Activated CD8-positive, alpha-beta T cell treated with anti-CD3 and anti-CD28 coated beads for 36 hours (primary cell): ENCODE measurements around the gene TMEM244. TPM values are rescaled to one million over a fixed set of nuclear protein-coding genes. Genes with fewer than 3 reads are reported as not detected.

Source experiments
- ATAC-seq: fragments of 200-7000 bp; cut with Tn5 transposase; one replicate; pipeline ENCODE4 v1.10.0; 2021; ENCODE audit warnings: mild to moderate bottlenecking, moderate library complexity
- CTCF ChIA-PET: fragments of 350-600 bp; sonication (Branson Sonifier 250); formaldehyde crosslinking; loops from one replicate; lab custom pipeline; 2021; ENCODE audit warnings: antibody characterized with exemption; lab: Charles Lee
- POLR2A ChIA-PET: fragments of 350-600 bp; sonication (Branson Sonifier 250); formaldehyde crosslinking; loops from one replicate; lab custom pipeline; 2021; ENCODE audit warnings: antibody characterized with exemption; lab: Charles Lee
- DNase-seq: peaks from one replicate; pipeline ENCODE4 v3.0.0-alpha.2; 2020
- H3K27ac Mint-ChIP-seq: one replicate; pipeline ENCODE4 v1.8.0; 2021; ENCODE audit warnings: mild to moderate bottlenecking, mixed read lengths
- H3K27me3 Mint-ChIP-seq: one replicate; pipeline ENCODE4 v1.8.0; 2021; ENCODE audit warnings: mixed read lengths
- H3K36me3 Mint-ChIP-seq: one replicate; pipeline ENCODE4 v1.8.0; 2021; ENCODE audit warnings: low read depth, mixed read lengths
- H3K4me1 Mint-ChIP-seq: one replicate; pipeline ENCODE4 v1.8.0; 2021; ENCODE audit warnings: low read depth, mixed read lengths
- H3K4me3 Mint-ChIP-seq: one replicate; pipeline ENCODE4 v1.8.0; 2021; ENCODE audit warnings: mild to moderate bottlenecking, moderate library complexity, mixed read lengths
- H3K9me3 Mint-ChIP-seq: one replicate; pipeline ENCODE4 v1.8.0; 2021; ENCODE audit warnings: mixed read lengths
- CTCF ChIP-seq: fragments of 200-600 bp; IDR thresholded peaks from one replicate; pipeline ENCODE4 v1.8.0; 2022; ENCODE audit warnings: antibody characterized with exemption, mild to moderate bottlenecking
- intact Hi-C: fragments of 100-400 bp; cut with micrococcal nuclease; formaldehyde crosslinking; loops from one replicate; pipeline ENCODE4 v1.10.0; 2022
- total RNA-seq, 2 experiments: library from RNA; stranded (reverse); gene quantifications; one replicate each; pipeline ENCODE4 v1.2.3, GENCODE V29; 2021

The TMEM244 gene
- total RNA-seq, 2 experiments from 2014 or later = 0.54 TPM; not detected in 1

GRCh38 chr6:129871221-129871620 lies 10.1 kb upstream of the TMEM244 start:
- DNase-seq = no peak
- ChIA-PET CTCF (interaction anchor here (1.2 kb wide), 1 partner anchor 96 kb away, joined by 4 read pairs; no protein-coding TSS in a partner anchor), POLR2A (no interaction called here)
- H3K4me3 Mint-ChIP-seq = no peak overlapping the region
- no peak for TF ChIP-seq CTCF
- peaks cover 12% of the 10 kb centered on the region for H3K4me1 Mint-ChIP-seq
- no peak for ATAC-seq
- H3K9me3 Mint-ChIP-seq = no peaks in the 10 kb centered on the region
- H3K36me3 Mint-ChIP-seq = no peaks in the 10 kb centered on the region
- intact Hi-C loops = no loop called here
- H3K27ac Mint-ChIP-seq = no peak overlapping the region
- H3K27me3 Mint-ChIP-seq = no peaks in the 10 kb centered on the region

GRCh38 chr6:129867403-129867802 lies 6.3 kb upstream of the TMEM244 start:
- ChIA-PET CTCF (no interaction called here), POLR2A (no interaction called here)
- no peak overlapping the region for H3K4me3 Mint-ChIP-seq
- H3K9me3 Mint-ChIP-seq = no peaks in the 10 kb centered on the region
- no peaks in the 10 kb centered on the region for H3K4me1 Mint-ChIP-seq
- DNase-seq (no peak), ATAC-seq (no peak)
- intact Hi-C loops = no loop called here
- no peaks in the 10 kb centered on the region for H3K36me3 Mint-ChIP-seq
- no peak overlapping the region for H3K27ac Mint-ChIP-seq
- H3K27me3 Mint-ChIP-seq = no peaks in the 10 kb centered on the region
- no peak for TF ChIP-seq CTCF

- CTCF ChIA-PET = no interaction called here
These were observed 5.6 kb upstream of the TMEM244 start for GRCh38 chr6:129866688-129867087.

DNA sequence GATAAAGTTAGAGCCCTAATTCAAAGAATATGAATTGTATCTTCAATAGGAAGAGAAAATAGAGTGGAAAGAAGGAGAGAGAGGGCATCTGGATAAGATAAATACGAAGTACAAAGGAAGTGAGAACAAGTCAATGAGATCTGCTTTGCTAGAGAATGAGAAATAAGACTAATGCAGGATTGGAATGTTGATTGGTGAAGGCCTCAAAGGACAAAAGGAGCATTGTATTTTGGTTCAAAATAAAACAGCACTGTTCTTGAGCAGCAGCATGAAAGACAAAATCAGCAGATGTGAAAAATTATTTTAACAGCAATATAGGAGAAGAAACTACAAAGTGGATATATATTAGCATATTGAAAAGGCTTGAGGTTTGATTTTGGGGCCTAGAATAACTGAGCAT lies 5.1 kb upstream of the TMEM244 start:
- H3K27me3 Mint-ChIP-seq = no peaks in the 10 kb centered on the region
- no peak for DNase-seq
- no peak overlapping the region for H3K4me3 Mint-ChIP-seq
- no peak for TF ChIP-seq CTCF
- intact Hi-C loops = no loop called here
- ATAC-seq = no peak
- H3K36me3 Mint-ChIP-seq = no peaks in the 10 kb centered on the region
- H3K9me3 Mint-ChIP-seq = no peaks in the 10 kb centered on the region
- peaks cover 2% of the 10 kb centered on the region for H3K4me1 Mint-ChIP-seq
- no peak overlapping the region for H3K27ac Mint-ChIP-seq
- POLR2A ChIA-PET = no interaction called here
- CTCF ChIA-PET = no interaction called here

More at GRCh38 chr6:129866688-129867087, 5.6 kb upstream of the TMEM244 start:
- Mint-ChIP-seq H3K9me3 (no peaks in the 10 kb centered on the region), H3K4me3 (no peak overlapping the region), H3K4me1 (peaks cover 2% of the 10 kb centered on the region), H3K27me3 (no peaks in the 10 kb centered on the region), H3K36me3 (no peaks in the 10 kb centered on the region), H3K27ac (no peak overlapping the region)
- DNase-seq (no peak), ATAC-seq (no peak)
- intact Hi-C loops = no loop called here
- no peak for TF ChIP-seq CTCF
- POLR2A ChIA-PET = no interaction called here

GRCh38 chr6:129865013-129865412 lies 3.9 kb upstream of the TMEM244 start:
- Mint-ChIP-seq H3K4me1 (peaks cover 7% of the 10 kb centered on the region), H3K9me3 (no peaks in the 10 kb centered on the region), H3K27me3 (no peaks in the 10 kb centered on the region), H3K36me3 (no peaks in the 10 kb centered on the region), H3K4me3 (no peak overlapping the region), H3K27ac (no peak overlapping the region)
- ATAC-seq (no peak), DNase-seq (no peak)
- CTCF ChIA-PET = no interaction called here
- no peak for TF ChIP-seq CTCF
- POLR2A ChIA-PET = no interaction called here
- intact Hi-C loops = no loop called here
